SK-N-SH (cell line): ENCODE data around the gene TNN. TPM values are rescaled to one million over a fixed set of nuclear protein-coding genes. Genes with fewer than 3 reads are reported as not detected.

Experiments
- CTCF ChIA-PET: fragments of 300-600, 350-600 bp; formaldehyde crosslinking; extraction: SDS; loops from one replicate; lab custom pipeline; 2021; lab: Yijun Ruan, JAX
- POLR2A ChIA-PET: fragments of 350-600 bp; sonication (Branson Sonifier 250); formaldehyde crosslinking; extraction: SDS; loops from one replicate; lab custom pipeline; 2020; ENCODE audit warnings: antibody characterized with exemption, inconsistent platforms; lab: Yijun Ruan, JAX
- DNase-seq: peaks from one replicate; pipeline ENCODE4 v3.0.0; 2012
- H2AFZ ChIP-seq: fragments of 200-600 bp; sonication (generic); 2 replicates; pipeline ENCODE4 v1.8.1; 2016; ENCODE audit warnings: antibody characterized with exemption, mild to moderate bottlenecking, low read depth
- H3F3A ChIP-seq: fragments of 200-600 bp; sonication (generic); replicated peaks from 2 replicates; pipeline ENCODE3; 2016; ENCODE audit warnings: antibody characterized with exemption, mild to moderate bottlenecking; ENCODE audit not compliant: insufficient read depth
- H3K27ac ChIP-seq, 2 experiments: fragments of 200-500 bp in 1 of 2; fragments of 200-600 bp in 1 of 2; sonication (Bioruptor generic) in 1 of 2; sonication (generic), shearing (Covaris generic) in 1 of 2; 2 replicates each; pipeline versions ENCODE4 v1.5.1 to v1.6.1; 2014 to 2016; ENCODE audit warnings: low read depth in 2 of 2, inconsistent platforms in 1 of 2, low read length in 1 of 2, mild to moderate bottlenecking in 1 of 2, mixed read lengths in 1 of 2
- H3K27me3 ChIP-seq: fragments of 200-600 bp; sonication (generic), shearing (Covaris generic); 2 replicates; pipeline ENCODE4 v1.6.1; 2016; ENCODE audit warnings: mixed run types; ENCODE audit not compliant: insufficient read depth
- H3K36me3 ChIP-seq, 2 experiments: fragments of 200-500 bp in 1 of 2; fragments of 200-600 bp in 1 of 2; sonication (Bioruptor generic) in 1 of 2; sonication (generic) in 1 of 2; replicated peaks in 1 of 2; 2 replicates each; pipeline versions ENCODE3 to v1.5.1; 2014 to 2016; ENCODE audit warnings: low read length in 1 of 2, mild to moderate bottlenecking in 1 of 2; ENCODE audit not compliant: insufficient read depth in 2 of 2, control insufficient read depth in 1 of 2
- H3K4me1 ChIP-seq, 2 experiments: fragments of 200-500 bp in 1 of 2; fragments of 200-600 bp in 1 of 2; sonication (Bioruptor generic) in 1 of 2; sonication (generic), shearing (Covaris generic) in 1 of 2; 2 replicates each; pipeline versions ENCODE4 v1.5.1 to v1.6.1; 2014 to 2016; ENCODE audit warnings: low read depth in 1 of 2, low read length in 1 of 2, mixed run types in 1 of 2; ENCODE audit not compliant: insufficient read depth in 2 of 2, control insufficient read depth in 1 of 2
- H3K4me2 ChIP-seq: fragments of 200-600 bp; sonication (generic), shearing (Covaris generic); 2 replicates; pipeline ENCODE4 v1.6.1; 2017; ENCODE audit warnings: mixed run types
- H3K4me3 ChIP-seq, 2 experiments: fragments of 200-500 bp in 1 of 2; fragments of 200-600 bp in 1 of 2; sonication (Bioruptor generic) in 1 of 2; sonication (generic), shearing (Covaris generic) in 1 of 2; 2 replicates each; pipeline versions ENCODE4 v1.5.1 to v1.8.1; 2014 to 2016; ENCODE audit warnings: low read depth in 2 of 2, inconsistent platforms in 1 of 2, low read length in 1 of 2, mild to moderate bottlenecking in 1 of 2, mixed read lengths in 1 of 2, moderate library complexity in 1 of 2
- H3K79me2 ChIP-seq: fragments of 200-600 bp; sonication (generic); 2 replicates; pipeline ENCODE4 v1.8.1; 2017; ENCODE audit warnings: mild to moderate bottlenecking; ENCODE audit not compliant: insufficient read depth
- H3K9ac ChIP-seq: fragments of 200-600 bp; sonication (generic); 2 replicates; pipeline ENCODE4 v1.6.1; 2017; ENCODE audit warnings: mixed run types
- H3K9me2 ChIP-seq: fragments of 200-600 bp; sonication (generic); 2 replicates; pipeline ENCODE4 v1.6.1; 2017; ENCODE audit warnings: mixed run types
- H3K9me3 ChIP-seq: fragments of 200-600 bp; sonication (generic); 2 replicates; pipeline ENCODE4 v1.6.1; 2017; ENCODE audit warnings: mixed run types, mild to moderate bottlenecking, moderate library complexity
- H4K20me1 ChIP-seq: fragments of 200-600 bp; sonication (generic); 2 replicates; pipeline ENCODE4 v1.6.1; 2017; ENCODE audit warnings: mild to moderate bottlenecking, mixed run types; ENCODE audit not compliant: insufficient read depth
- CHD2 ChIP-seq: fragments of 150-350 bp; IDR thresholded peaks from 2 replicates; pipeline ENCODE4 v1.6.1; 2018; ENCODE audit warnings: low read length; ENCODE audit not compliant: partially characterized antibody
- CTCF ChIP-seq: fragments of 200-600 bp; sonication (generic); IDR thresholded peaks from 2 replicates; pipeline ENCODE4 v1.6.1; 2017; ENCODE audit warnings: antibody characterized with exemption, mild to moderate bottlenecking, moderate library complexity
- ELF1 ChIP-seq: IDR thresholded peaks from 2 replicates; pipeline ENCODE4 v1.4.0; 2012
- EP300 ChIP-seq, 2 experiments: IDR thresholded peaks; 2 replicates each; pipeline versions ENCODE4 v1.4.0 to v1.6.1; 2012; ENCODE audit warnings: borderline replicate concordance in 1 of 2, low read depth in 1 of 2, low read length in 1 of 2
- EZH2phosphoT487 ChIP-seq: fragments of 200-600 bp; sonication (generic); IDR thresholded peaks from 2 replicates; pipeline ENCODE4 v1.6.1; 2017; ENCODE audit warnings: low read depth, mixed run types, mild to moderate bottlenecking, antibody characterized with exemption, moderate library complexity, borderline replicate concordance
- FOSL2 ChIP-seq: IDR thresholded peaks from 2 replicates; pipeline ENCODE4 v1.4.0; 2012; ENCODE audit warnings: low read depth, mild to moderate bottlenecking, moderate library complexity, borderline replicate concordance
- GABPA ChIP-seq: IDR thresholded peaks from 2 replicates; pipeline ENCODE4 v1.4.0; 2012; ENCODE audit warnings: low read depth, mild to moderate bottlenecking
- GATA2 ChIP-seq: sonication (generic); formaldehyde crosslinking; IDR thresholded peaks from 2 replicates; pipeline ENCODE4 v1.5.0; 2020; ENCODE audit warnings: mild to moderate bottlenecking, missing genetic modification reagents
- IRF3 ChIP-seq: fragments of 150-350 bp; IDR thresholded peaks from 2 replicates; pipeline ENCODE4 v1.6.1; 2016; ENCODE audit warnings: mild to moderate bottlenecking, low read depth, low read length
- JUND ChIP-seq: IDR thresholded peaks from 2 replicates; pipeline ENCODE4 v1.4.0; 2012
- PBX3 ChIP-seq: IDR thresholded peaks from 2 replicates; pipeline ENCODE4; 2012
- TCF12 ChIP-seq: IDR thresholded peaks from 2 replicates; pipeline ENCODE4 v1.4.0; 2012
- TEAD4 ChIP-seq: IDR thresholded peaks from 2 replicates; pipeline ENCODE4 v1.4.0; 2012; ENCODE audit warnings: mild to moderate bottlenecking, borderline replicate concordance; ENCODE audit not compliant: insufficient read depth
- USF1 ChIP-seq: IDR thresholded peaks from 2 replicates; pipeline ENCODE4 v1.4.0; 2012; ENCODE audit warnings: low read depth, borderline replicate concordance
- USF2 ChIP-seq: fragments of 150-350 bp; IDR thresholded peaks from 2 replicates; pipeline ENCODE4 v1.6.1; 2017; ENCODE audit warnings: antibody characterized with exemption, low read length, low read depth, borderline replicate concordance
- YY1 ChIP-seq: IDR thresholded peaks from 2 replicates; pipeline ENCODE4 v1.4.0; 2012; ENCODE audit warnings: low read depth, mild to moderate bottlenecking
- ZBTB33 ChIP-seq: IDR thresholded peaks from 2 replicates; pipeline ENCODE4 v1.4.0; 2012; ENCODE audit warnings: low read depth, borderline replicate concordance
- WGBS: methylation state at CpG from one replicate; pipeline ENCODE4 v1.1.6; 2017; ENCODE audit warnings: low lambda C conversion rate; 5-methylcytosine and 5-hydroxymethylcytosine counted together
- polyA plus RNA-seq, 3 experiments: library from polyadenylated mRNA; depleted of rRNA; stranded (reverse); fragments of >200 nt; gene quantifications; 2 replicates each; pipeline ENCODE4 v1.2.3, GENCODE V29; 2012

The TNN gene
- polyA plus RNA-seq, 1 of the 3 experiments (the other 2 are of a cell fraction) = not detected

- no peak for TF ChIP-seq CTCF
- H3K27me3 ChIP-seq = no peaks in the 10 kb centered on the region
- DNase-seq = no peak
- H4K20me1 ChIP-seq = no peaks in the 10 kb centered on the region
- no peaks in the 10 kb centered on the region for H3K79me2 ChIP-seq
- no peaks in the 10 kb centered on the region for H3K9me3 ChIP-seq
- no peaks in the 10 kb centered on the region for H3K9me2 ChIP-seq
- ChIA-PET CTCF (interaction anchor here (0.6 to 1.7 kb wide), 3 partner anchors 40 to 172 kb away, joined by 3 to 6 read pairs (median 4); partner anchors contain the start of gene MRPS14), POLR2A (no interaction called here)
- H3K4me2 ChIP-seq = no peak overlapping the region
- WGBS = 0% methylated on average over 1 of the region's 1 CpG
- peaks cover 0 to 14% of the 10 kb centered on the region in 2 experiments; a peak in 1 of 4 replicates for H3K4me1 ChIP-seq
- H3F3A ChIP-seq = no peaks in the 10 kb centered on the region
- no peak overlapping the region for H3K27ac ChIP-seq
- no peak overlapping the region for H2AFZ ChIP-seq
- no peak overlapping the region for H3K9ac ChIP-seq
- H3K4me3 ChIP-seq = no peak overlapping the region
- no peaks in the 10 kb centered on the region for H3K36me3 ChIP-seq
Measured at GRCh38 chr1:175195281-175195680, 127.6 kb downstream of the TNN start.

- H3K79me2 ChIP-seq = no peaks in the 10 kb centered on the region
- H3K4me3 ChIP-seq = no peak overlapping the region
- H3K27ac ChIP-seq = no peak overlapping the region
- H3K27me3 ChIP-seq = no peaks in the 10 kb centered on the region
- ChIA-PET POLR2A (no interaction called here), CTCF (interaction anchor here (0.9 to 1.7 kb wide), 3 partner anchors 8 to 44 kb away, joined by 4 to 6 read pairs (median 4); no protein-coding TSS in a partner anchor)
- H3K4me2 ChIP-seq = no peak overlapping the region
- no peaks in the 10 kb centered on the region for H4K20me1 ChIP-seq
- no peak overlapping the region for H3K9ac ChIP-seq
- 24% methylated on average over 3 of the region's 3 CpGs for WGBS
- peaks cover 0 to 19% of the 10 kb centered on the region in 2 experiments; a peak in 1 of 4 replicates for H3K4me1 ChIP-seq
- H3F3A ChIP-seq = no peaks in the 10 kb centered on the region
- no peaks in the 10 kb centered on the region for H3K36me3 ChIP-seq
- no peak overlapping the region for H2AFZ ChIP-seq
- H3K9me3 ChIP-seq = no peaks in the 10 kb centered on the region
- DNase-seq = no peak
- no peaks in the 10 kb centered on the region for H3K9me2 ChIP-seq
- TF ChIP-seq PBX3 (no peak), GABPA (no peak), USF2 (no peak), GATA2 (no peak), CHD2 (no peak), USF1 (no peak), EZH2phosphoT487 (no peak), YY1 (no peak), EP300 (IDR thresholded peaks at IDR 0.05; ENCODE audit: borderline replicate concordance in 1 of 2, low read depth in 1 of 2, low read length in 1 of 2) (no peak), TEAD4 (no peak), CTCF (no peak), TCF12 (no peak), IRF3 (no peak), JUND (no peak), ZBTB33 (no peak), FOSL2 (no peak), ELF1 (no peak)
Measured at GRCh38 chr1:175195798-175196197, 128.2 kb downstream of the TNN start.
